Stimulated activated CD4-positive, alpha-beta T cell treated with anti-CD3 and anti-CD28 coated beads, Interleukin-12 subunit alpha, Interleukin-12 subunit beta, amount 100 ng/mL, for 24 hours (primary cell): Measurements from ENCODE around the gene DARS2.

Experiments used
- DNase-seq, 2 experiments: peaks; one replicate each; pipeline ENCODE4 v3.0.0-alpha.2; 2020; ENCODE audit warnings: low read depth in 2 of 2

The DARS2 gene

DNA sequence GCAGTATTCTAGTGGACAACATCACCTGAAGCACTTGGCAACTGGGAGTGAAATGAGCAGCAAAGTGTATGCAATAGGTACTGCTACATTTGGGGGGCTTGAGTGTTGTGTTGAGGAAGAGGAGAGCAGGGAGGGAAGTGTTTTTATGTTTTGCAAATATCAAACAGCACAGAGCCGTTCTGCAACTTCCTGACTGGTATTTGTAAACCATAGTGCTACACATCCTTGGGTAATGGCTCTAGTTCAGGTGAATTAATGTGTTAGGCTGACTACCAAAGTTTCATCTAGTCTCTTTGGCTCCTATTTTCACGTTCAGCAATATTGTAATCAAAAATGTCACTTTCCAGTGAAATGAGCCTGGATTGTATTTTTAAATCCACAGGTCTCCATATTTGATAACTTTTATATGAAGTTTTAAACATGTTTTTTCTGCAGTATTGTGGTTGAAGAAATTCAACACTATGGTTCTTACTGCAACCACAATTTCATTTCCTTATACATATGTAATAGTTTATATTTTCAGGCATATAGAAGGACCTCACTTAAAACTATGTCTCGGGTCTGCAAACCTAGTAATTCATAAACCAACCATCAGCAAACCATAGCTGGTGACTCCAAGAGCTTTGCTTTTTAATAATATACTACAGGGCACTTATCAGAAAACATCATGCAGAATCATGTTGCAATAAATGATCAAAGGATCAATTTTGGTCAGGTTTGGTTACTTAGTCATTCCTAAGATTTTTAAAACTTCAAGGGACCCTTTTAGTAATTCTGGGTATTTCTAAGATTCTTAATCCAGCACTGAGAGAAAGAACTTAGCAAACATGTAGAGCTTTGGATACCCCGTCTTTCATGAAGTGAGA lies 62.5 kb downstream of the DARS2 start:
- no peak for DNase-seq

DNA sequence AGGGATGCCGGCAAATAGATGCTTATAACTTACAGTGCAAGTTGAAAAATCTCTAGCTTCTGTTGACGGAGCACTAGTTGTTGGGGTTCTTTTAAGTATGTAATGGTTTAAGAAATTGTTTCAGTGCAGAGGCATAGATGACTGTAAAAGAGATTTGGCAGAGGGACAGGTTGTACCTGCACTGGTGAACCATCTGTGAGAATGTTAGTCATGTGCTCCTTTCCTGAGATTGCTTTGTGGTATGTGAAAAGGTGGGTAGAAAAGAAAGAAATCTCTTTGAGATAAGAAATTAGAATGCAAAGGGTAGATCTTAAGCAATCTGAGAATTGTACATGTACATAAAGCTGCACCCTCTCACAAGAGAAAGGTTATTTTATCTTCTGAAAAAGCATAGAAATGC lies 63.2 kb downstream of the DARS2 start:
- no peak for DNase-seq

DNA sequence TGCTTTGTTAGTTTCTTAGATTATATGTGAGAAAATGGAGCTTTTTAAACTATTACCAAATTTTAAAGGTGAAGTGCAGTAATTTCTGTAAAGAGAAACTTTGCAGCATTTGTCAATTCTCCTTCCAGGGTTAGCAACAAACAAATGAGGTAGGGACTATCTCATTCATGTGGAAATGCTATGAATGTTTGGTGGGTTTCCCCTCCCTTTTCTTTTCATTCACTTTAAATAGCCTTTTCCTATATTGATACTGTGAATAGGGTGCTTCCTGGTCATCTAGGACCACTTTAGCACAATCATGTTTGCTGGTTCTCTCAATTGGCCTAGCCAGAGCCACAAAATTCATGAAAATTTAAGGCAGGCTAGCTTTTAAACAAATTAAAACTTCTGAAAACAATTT lies 64.3 kb downstream of the DARS2 start:
- DNase-seq, result no peak

DNA sequence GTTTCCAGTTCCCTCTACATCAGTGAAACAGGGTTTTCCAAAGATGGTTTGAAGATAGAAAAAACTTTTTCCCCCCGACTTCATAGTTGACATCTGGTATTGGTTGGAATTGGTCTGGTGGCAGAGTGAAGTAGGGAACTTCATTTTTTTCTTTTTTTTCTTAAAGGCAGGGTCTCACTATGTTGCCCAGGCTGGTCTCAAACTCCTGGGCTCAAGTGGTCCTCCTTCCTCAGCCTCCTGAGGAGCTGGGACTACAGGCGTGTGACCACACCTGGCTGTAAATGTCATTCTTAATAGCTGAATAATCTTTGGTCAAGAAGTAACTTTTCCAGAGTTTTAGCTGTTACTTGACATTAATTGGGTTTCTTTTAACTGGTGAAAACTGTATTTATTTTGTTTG lies 65.4 kb downstream of the DARS2 start:
- DNase-seq, result no peak

DNA sequence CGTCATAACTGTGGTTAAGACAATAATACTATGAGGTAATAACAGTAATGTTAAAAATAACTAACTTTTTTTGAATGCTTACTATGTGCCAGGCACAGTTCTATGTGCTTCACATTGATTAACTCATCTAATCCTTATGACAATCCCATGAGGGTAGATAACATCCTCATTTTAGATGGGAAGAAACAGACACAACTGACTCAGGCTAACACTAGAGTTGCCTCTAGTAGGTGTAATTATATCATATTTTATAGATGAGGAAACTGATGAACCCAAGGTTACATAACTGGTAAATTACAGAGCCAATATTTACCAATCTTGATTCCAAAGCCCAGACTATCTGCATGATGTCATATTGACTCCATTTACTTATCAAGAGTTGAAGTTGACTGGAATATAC lies 69.1 kb downstream of the DARS2 start:
- DNase-seq, result no peak

DNA sequence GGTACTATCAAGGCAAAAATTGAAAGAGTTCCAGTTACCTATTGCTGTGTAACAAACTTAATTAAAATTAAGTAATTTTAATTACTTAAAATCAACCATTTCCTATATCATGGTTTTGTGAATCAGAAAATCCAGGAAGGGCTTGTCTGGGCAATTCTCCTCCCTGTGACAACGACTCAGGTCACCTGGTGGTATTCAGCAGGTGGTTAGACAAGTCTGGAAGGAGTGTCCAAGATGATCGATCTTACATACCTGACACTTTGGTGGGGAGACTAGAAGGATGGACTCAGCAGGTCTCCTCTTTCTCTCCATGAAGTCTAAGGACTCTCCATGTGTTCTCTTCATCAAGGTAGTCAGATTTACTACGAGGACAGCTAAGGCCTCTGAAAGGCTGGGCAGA lies 69.7 kb downstream of the DARS2 start:
- no peak for DNase-seq

DNA sequence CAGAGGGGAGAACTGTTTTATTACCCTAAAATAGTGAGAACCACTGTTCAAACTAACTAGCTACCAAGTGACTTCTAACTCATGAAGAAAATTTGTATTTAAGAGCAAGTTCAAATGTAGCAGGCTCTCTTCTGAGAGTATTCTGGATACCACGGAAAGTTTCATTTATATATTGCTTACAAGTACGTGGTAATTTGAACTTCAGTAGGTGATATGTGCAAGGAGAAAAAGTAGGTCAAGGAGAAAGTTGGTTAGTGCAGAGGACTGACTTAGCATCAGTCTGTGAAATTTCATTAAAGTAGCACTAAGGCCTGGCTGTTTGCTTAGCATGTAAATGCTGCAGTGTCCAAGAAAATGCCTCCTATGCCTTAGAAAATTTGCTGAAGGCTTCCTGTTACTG lies 76.0 kb downstream of the DARS2 start:
- no peak for DNase-seq

DNA sequence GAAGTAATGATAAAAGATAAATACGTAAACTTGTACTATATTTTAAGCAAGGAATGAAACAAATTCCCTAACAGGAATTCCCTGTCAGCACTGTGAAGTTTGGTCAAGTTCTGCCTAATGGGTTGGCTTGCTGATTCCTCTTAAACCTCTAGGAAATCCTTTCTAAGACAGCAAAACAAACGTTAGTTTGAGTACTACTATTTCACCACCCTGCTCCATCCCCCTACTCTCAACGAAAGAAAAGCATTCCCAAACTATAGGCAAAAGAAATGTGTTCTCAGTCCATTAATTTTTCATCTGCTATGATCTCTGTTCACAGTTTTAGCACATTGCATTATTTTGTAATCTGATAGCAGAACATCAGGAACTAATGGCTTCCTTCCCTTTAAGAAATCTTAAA lies 76.5 kb downstream of the DARS2 start:
- DNase-seq, result no peak

DNA sequence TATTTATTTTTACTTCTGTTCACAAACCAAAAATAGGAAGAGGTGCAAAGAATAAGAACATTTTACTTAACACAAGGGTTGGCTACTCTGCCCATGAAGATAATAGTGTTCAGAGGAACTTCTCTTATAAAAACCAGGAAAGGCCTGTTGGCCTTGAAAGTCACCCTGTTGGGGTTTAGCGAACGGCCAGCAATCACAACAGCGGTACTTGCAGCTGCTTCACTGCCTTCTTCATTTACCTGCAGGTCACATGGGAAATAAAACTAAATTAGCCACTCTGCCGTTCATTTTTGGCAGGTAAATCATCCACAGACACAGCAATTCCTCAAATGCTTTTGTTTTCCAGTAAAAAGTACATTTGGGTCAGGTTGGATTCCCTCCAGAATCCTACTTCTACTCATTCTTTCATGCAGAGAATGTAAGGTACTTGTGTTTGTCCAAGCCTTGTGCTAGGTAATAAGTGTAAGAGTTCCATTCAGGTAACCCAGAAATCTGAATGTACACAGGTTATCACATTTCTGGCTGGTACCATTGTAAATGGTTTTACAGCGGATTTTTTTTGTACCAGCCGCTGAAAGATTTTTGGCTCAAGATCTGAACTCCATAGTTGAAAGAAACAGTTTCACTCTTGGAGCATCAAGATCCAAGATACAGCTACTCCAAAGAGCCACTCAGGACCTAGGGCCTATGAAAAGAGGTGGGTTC lies 79.5 kb downstream of the DARS2 start:
- DNase-seq, result no peak
